ENCODE results near the gene MINPP1.
"Not testable (repeated sequence)": the region's sequence is repeated elsewhere in the genome, so short reads cannot be mapped to it uniquely, and the experiment has no call there.

MINPP1 gene

GRCh38 chr10:87565010-87565409 lies 60.3 kb downstream of the MINPP1 start:
- DNase-seq (ENCODE audit: low read depth) = no peak

GRCh38 chr10:87575851-87576250 lies 71.2 kb downstream of the MINPP1 start:
- DNase-seq (ENCODE audit: low read depth) = no peak

GRCh38 chr10:87578160-87578841 lies 73.6 kb downstream of the MINPP1 start:
- DNase-seq (ENCODE audit: low read depth) = no peak

GRCh38 chr10:87578842-87579401 lies 74.2 kb downstream of the MINPP1 start:
- DNase-seq (ENCODE audit: low read depth) = no peak

GRCh38 chr10:87579563-87579962 lies 74.9 kb downstream of the MINPP1 start:
- DNase-seq (ENCODE audit: low read depth) = no peak

GRCh38 chr10:87580016-87580415 lies 75.3 kb downstream of the MINPP1 start:
- DNase-seq (ENCODE audit: low read depth) = no peak

GRCh38 chr10:87585565-87586514 lies 81.1 kb downstream of the MINPP1 start:
- DNase-seq (ENCODE audit: low read depth) = peak; percentile 43

- DNase-seq (ENCODE audit: low read depth) = peak; percentile 19
Measured at GRCh38 chr10:87589645-87590051, 85.0 kb downstream of the MINPP1 start.

- DNase-seq (ENCODE audit: low read depth) = no peak
Measured at GRCh38 chr10:87590705-87591588, 86.3 kb downstream of the MINPP1 start.

GRCh38 chr10:87591589-87591886 lies 86.8 kb downstream of the MINPP1 start:
- DNase-seq (ENCODE audit: low read depth) = no peak

- not testable (repeated sequence) for DNase-seq (ENCODE audit: low read depth)
Measured at GRCh38 chr10:87592920-87593319, 88.2 kb downstream of the MINPP1 start.

- no peak for DNase-seq (ENCODE audit: low read depth)
Measured at GRCh38 chr10:87593702-87594101, 89.0 kb downstream of the MINPP1 start.

GRCh38 chr10:87594181-87594580 lies 89.5 kb downstream of the MINPP1 start:
- no peak for DNase-seq (ENCODE audit: low read depth)

- DNase-seq (ENCODE audit: low read depth) = no peak
Measured at GRCh38 chr10:87594864-87595263, 90.2 kb downstream of the MINPP1 start.

- DNase-seq (ENCODE audit: low read depth) = no peak
Measured at GRCh38 chr10:87596351-87596750, 91.7 kb downstream of the MINPP1 start.

GRCh38 chr10:87598700-87599099 lies 94.0 kb downstream of the MINPP1 start:
- no peak for DNase-seq (ENCODE audit: low read depth)

GRCh38 chr10:87600581-87600980 lies 95.9 kb downstream of the MINPP1 start:
- DNase-seq (ENCODE audit: low read depth) = no peak

All from non-pigmented ciliary epithelial cell (primary cell).